Endothelial cell of umbilical vein (primary cell): ENCODE measurements around the gene GATA1. TPM values are rescaled to one million over a fixed set of nuclear protein-coding genes. Genes with fewer than 3 reads are reported as not detected.
"Not testable (repeated sequence)": the region's sequence is repeated elsewhere in the genome, so short reads cannot be mapped to it uniquely, and the experiment has no call there.

Experiments
- BruUV-seq: library from RNA; stranded (reverse); fragments of 400-500 nt; replicated peaks from 2 replicates; lab custom pipeline; 2021; lab: Mats Ljungman, UMichigan
- CTCF ChIA-PET: fragments of 300-600, 350-600 bp; sonication (Branson Sonifier 250); formaldehyde crosslinking; loops from one replicate; lab custom pipeline; 2021; ENCODE audit warnings: antibody characterized with exemption, inconsistent platforms; lab: Charles Lee
- POLR2A ChIA-PET: fragments of 300-600, 350-600 bp; sonication (Branson Sonifier 250); formaldehyde crosslinking; loops from one replicate; lab custom pipeline; 2021; ENCODE audit warnings: antibody characterized with exemption, inconsistent platforms; lab: Charles Lee
- DNase-seq: peaks from one replicate; pipeline ENCODE4 v3.0.0-alpha.2; 2011; ENCODE audit warnings: low read depth, low spot score
- FAIRE-seq: peaks from 2 replicates; lab custom pipeline; 2011; peaks lifted over from hg19 to GRCh38; lab: Jason Lieb, UNC
- H2AFZ ChIP-seq: 2 replicates; pipeline ENCODE4 v1.6.0; 2012; ENCODE audit warnings: low read depth, low read length, control low read depth, inconsistent platforms
- H3K27ac ChIP-seq: 2 replicates; pipeline ENCODE4 v1.5.1; 2011; ENCODE audit warnings: low read depth, mild to moderate bottlenecking, control low read depth, low read length, moderate library complexity; ENCODE audit not compliant: insufficient read depth
- H3K27me3 ChIP-seq, 2 experiments: 2 replicates each; pipeline versions ENCODE4 v1.6.0 to v1.6.1; 2011; ENCODE audit warnings: low read length in 2 of 2, mixed read lengths in 1 of 2; ENCODE audit not compliant: control insufficient read depth in 2 of 2, insufficient read depth in 2 of 2
- H3K36me3 ChIP-seq, 2 experiments: 2 replicates in 1 of 2; 3 replicates in 1 of 2; pipeline ENCODE4 v1.5.1; 2011; ENCODE audit warnings: low read length in 2 of 2, mild to moderate bottlenecking in 1 of 2, moderate library complexity in 1 of 2; ENCODE audit not compliant: control insufficient read depth in 2 of 2, insufficient read depth in 2 of 2; ENCODE audit errors: extremely low read depth in 1 of 2
- H3K4me1 ChIP-seq: 3 replicates; pipeline ENCODE4 v1.5.1; 2011; ENCODE audit warnings: mild to moderate bottlenecking, low read length; ENCODE audit not compliant: control insufficient read depth, insufficient read depth; ENCODE audit errors: extremely low read depth
- H3K4me2 ChIP-seq: 2 replicates; pipeline ENCODE4 v1.6.1; 2011; ENCODE audit warnings: low read length, control low read depth, mixed read lengths; ENCODE audit not compliant: insufficient read depth
- H3K4me3 ChIP-seq, 3 experiments: fragments of 200-600 bp in 1 of 3; sonication (generic), shearing (Covaris generic) in 1 of 3; replicated peaks in 1 of 3; 2 replicates each; pipeline ENCODE4 v1.5.1; 2011 to 2016; ENCODE audit warnings: control low read depth in 3 of 3, low read length in 3 of 3, mild to moderate bottlenecking in 2 of 3, inconsistent platforms in 1 of 3, low read depth in 1 of 3, moderate library complexity in 1 of 3; ENCODE audit not compliant: insufficient read depth in 1 of 3
- H3K79me2 ChIP-seq: 2 replicates; pipeline ENCODE4 v1.6.0; 2012; ENCODE audit warnings: low read length, inconsistent platforms; ENCODE audit not compliant: control insufficient read depth, insufficient read depth
- H3K9ac ChIP-seq: replicated peaks from 2 replicates; pipeline ENCODE3; 2011; ENCODE audit warnings: low read length, control low read depth; ENCODE audit not compliant: insufficient read depth; ENCODE audit errors: extremely low read depth
- H3K9me1 ChIP-seq: replicated peaks from 3 replicates; pipeline ENCODE4 v1.6.0; 2011; ENCODE audit warnings: mild to moderate bottlenecking, low read length; ENCODE audit not compliant: control insufficient read depth, insufficient read depth; ENCODE audit errors: extremely low read depth
- H3K9me3 ChIP-seq: replicated peaks from 2 replicates; pipeline ENCODE4 v1.5.1; 2012; ENCODE audit warnings: low read length, inconsistent platforms; ENCODE audit not compliant: control insufficient read depth, insufficient read depth
- H4K20me1 ChIP-seq: replicated peaks from 2 replicates; pipeline ENCODE3; 2011; ENCODE audit warnings: mild to moderate bottlenecking, low read length; ENCODE audit not compliant: control insufficient read depth, insufficient read depth; ENCODE audit errors: extremely low read depth
- EZH2 ChIP-seq: IDR thresholded peaks from 2 replicates; pipeline ENCODE4 v1.6.1; 2012; ENCODE audit warnings: borderline replicate concordance, low read depth, mild to moderate bottlenecking, moderate library complexity, low read length, inconsistent platforms; ENCODE audit not compliant: severe bottlenecking
- FOS ChIP-seq: IDR thresholded peaks from 2 replicates; pipeline ENCODE4 v1.6.1; 2011; ENCODE audit warnings: mild to moderate bottlenecking, low read length, moderate library complexity, borderline replicate concordance; ENCODE audit not compliant: insufficient read depth
- GATA2 ChIP-seq: IDR thresholded peaks from 2 replicates; pipeline ENCODE4 v1.7.0; 2011; ENCODE audit warnings: low read depth, mild to moderate bottlenecking, moderate library complexity, mixed read lengths, low read length; ENCODE audit not compliant: insufficient read length, insufficient read depth
- JUN ChIP-seq: IDR thresholded peaks from 2 replicates; pipeline ENCODE4 v1.6.1; 2011; ENCODE audit warnings: borderline replicate concordance, low read depth; ENCODE audit not compliant: insufficient read length, insufficient read depth
- MAX ChIP-seq: IDR thresholded peaks from 2 replicates; pipeline ENCODE4 v1.6.1; 2011; ENCODE audit not compliant: insufficient read depth, insufficient read length
- MYC ChIP-seq: IDR thresholded peaks from one replicate; pipeline ENCODE4 v1.6.1; 2011; ENCODE audit warnings: mild to moderate bottlenecking, low read depth, low read length
- POLR2A ChIP-seq: IDR thresholded peaks from 2 replicates; pipeline ENCODE4 v1.6.1; 2012; ENCODE audit warnings: low read depth, mild to moderate bottlenecking, control low read depth, low read length
- POLR2AphosphoS5 ChIP-seq: IDR thresholded peaks from 2 replicates; pipeline ENCODE4 v1.6.1; 2012; ENCODE audit warnings: low read depth, mild to moderate bottlenecking, control low read depth, low read length, moderate library complexity; ENCODE audit not compliant: insufficient read depth
- dilution Hi-C: fragments of 300-500 bp; cut with MboI; formaldehyde crosslinking; loops from one replicate; pipeline ENCODE4 v1.15.0; 2019; ENCODE audit warnings: low sequenced_read_pairs; ENCODE audit not compliant: extremely low pct_ligation_motif_present
- intact Hi-C: fragments of 100-400 bp; cut with micrococcal nuclease; formaldehyde crosslinking; loops from one replicate; pipeline ENCODE4 v1.10.0; 2022
- polyA plus RNA-seq, 4 experiments: library from polyadenylated mRNA; depleted of rRNA in 3 of 4; stranded (reverse) in 3 of 4; unstranded in 1 of 4; fragments of >200 nt; gene quantifications; 2 replicates each; pipeline versions ENCODE4 v1.2.1 to v1.2.3, GENCODE V29; 2011 to 2012; ENCODE audit warnings: missing spikeins in 1 of 4
- total RNA-seq: library from RNA; stranded (reverse); gene quantifications from 2 replicates; pipeline ENCODE4 v1.2.3, GENCODE V29; 2021

The GATA1 gene
- total and polyA plus RNA-seq, 2 donors (not counting 3 experiments of a cell fraction or from before 2014, with no cell fraction given) = not detected

DNA sequence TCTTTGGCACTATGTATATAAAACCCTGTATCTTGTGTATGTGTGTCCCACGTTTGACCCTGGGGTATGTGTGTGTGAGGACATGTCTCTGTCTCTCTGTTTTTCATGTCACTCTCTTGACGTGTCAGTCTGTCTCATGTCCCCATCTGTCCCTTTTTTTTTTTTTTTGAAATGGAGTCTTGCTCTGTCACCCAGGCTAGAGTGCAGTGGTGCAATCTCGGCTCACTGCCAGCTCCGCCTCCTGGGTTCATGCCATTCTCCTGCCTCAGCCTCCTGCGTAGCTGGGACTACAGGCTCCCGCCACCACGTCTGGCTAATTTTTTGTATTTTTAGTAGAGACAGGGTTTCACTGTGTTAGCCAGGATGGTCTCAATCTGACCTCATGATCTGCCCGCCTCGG lies 33.0 kb downstream of the GATA1 start:
- H3K9ac ChIP-seq, H3K36me3 ChIP-seq, FAIRE-seq, intact Hi-C loops, POLR2A ChIA-PET, BruUV-seq, H2AFZ ChIP-seq, H3K27me3 ChIP-seq, H3K4me3 ChIP-seq, H3K4me2 ChIP-seq, H3K9me1 ChIP-seq, H3K9me3 ChIP-seq, DNase-seq, CTCF ChIA-PET, H3K79me2 ChIP-seq, H4K20me1 ChIP-seq, H3K27ac ChIP-seq, dilution Hi-C loops, H3K4me1 ChIP-seq: not testable (repeated sequence)

DNA sequence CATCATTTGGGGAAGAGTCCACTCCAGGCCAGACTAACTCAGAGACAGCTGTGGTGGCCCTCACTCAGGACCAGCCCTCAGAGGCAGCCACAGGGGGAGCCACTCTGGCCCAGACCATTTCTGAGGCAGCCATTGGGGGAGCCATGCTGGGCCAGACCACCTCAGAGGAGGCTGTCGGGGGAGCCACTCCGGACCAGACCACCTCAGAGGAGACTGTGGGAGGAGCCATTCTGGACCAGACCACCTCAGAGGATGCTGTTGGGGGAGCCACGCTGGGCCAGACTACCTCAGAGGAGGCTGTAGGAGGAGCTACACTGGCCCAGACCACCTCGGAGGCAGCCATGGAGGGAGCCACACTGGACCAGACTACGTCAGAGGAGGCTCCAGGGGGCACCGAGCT lies 36.7 kb downstream of the GATA1 start:
- H3K9me3 ChIP-seq = no peaks in the 10 kb centered on the region
- H3K4me3 ChIP-seq = no peak overlapping the region
- DNase-seq (no peak), FAIRE-seq (no peak)
- no peak overlapping the region for H2AFZ ChIP-seq
- dilution Hi-C loops (no loop called here), intact Hi-C loops (no loop called here)
- no peaks in the 10 kb centered on the region for H4K20me1 ChIP-seq
- ChIA-PET CTCF (no interaction called here), POLR2A (no interaction called here)
- TF ChIP-seq MYC = no peak
- no peak for TF ChIP-seq EZH2
- TF ChIP-seq MAX = no peak
- no peak for TF ChIP-seq JUN
- no peak for TF ChIP-seq POLR2AphosphoS5
- no peak for TF ChIP-seq GATA2
- no peak for TF ChIP-seq FOS
- no peak for TF ChIP-seq POLR2A
- BruUV-seq = no TSS peak
- no peaks in the 10 kb centered on the region for H3K4me1 ChIP-seq
- no peak overlapping the region for H3K9ac ChIP-seq
- peaks cover 6 to 15% of the 10 kb centered on the region in 2 experiments for H3K27me3 ChIP-seq
- no peaks in the 10 kb centered on the region for H3K9me1 ChIP-seq
- H3K27ac ChIP-seq = no peak overlapping the region
- no peak overlapping the region for H3K4me2 ChIP-seq
- no peaks in the 10 kb centered on the region for H3K79me2 ChIP-seq
- peaks cover 0 to 2% of the 10 kb centered on the region in 2 experiments for H3K36me3 ChIP-seq
